Spleen (tissue), 11 donors: Measurements from ENCODE around the gene TAB2. TPM values are rescaled to one million over a fixed set of nuclear protein-coding genes. Genes with fewer than 3 reads are reported as not detected.

ENCODE experiments used
- DNase-seq: peaks from one replicate; pipeline ENCODE4 v3.0.0-alpha.2; 2020
- H3K27ac ChIP-seq, 8 donors: fragments of 200-600 bp; sonication (generic) in 7 of 8; 1 replicate in 4 of 8; 2 replicates in 4 of 8; pipeline versions ENCODE4 v1.5.0 to v1.8.0; 2016 to 2021; ENCODE audit warnings: inconsistent platforms in 4 of 8, mild to moderate bottlenecking in 4 of 8, moderate library complexity in 1 of 8
- H3K27me3 ChIP-seq, 7 donors: fragments of 200-600 bp; sonication (generic) in 6 of 7; replicated peaks in 1 of 7; 1 replicate in 4 of 7; 2 replicates in 3 of 7; pipeline versions ENCODE4 v1.5.0 to v1.8.0; 2016 to 2021; ENCODE audit warnings: inconsistent platforms in 3 of 7, mild to moderate bottlenecking in 1 of 7
- H3K36me3 ChIP-seq, 6 donors: fragments of 200-600 bp; sonication (generic) in 5 of 6; 1 replicate in 4 of 6; 2 replicates in 2 of 6; pipeline versions ENCODE4 v1.5.0 to v1.8.0; 2016 to 2021; ENCODE audit warnings: inconsistent platforms in 2 of 6
- H3K4me1 ChIP-seq, 6 donors: fragments of 200-600 bp; sonication (generic) in 5 of 6; 1 replicate in 3 of 6; 2 replicates in 3 of 6; pipeline versions ENCODE4 v1.5.0 to v1.8.0; 2016 to 2021; ENCODE audit warnings: inconsistent platforms in 3 of 6
- H3K4me3 ChIP-seq, 8 donors: fragments of 200-600 bp; sonication (generic) in 7 of 8; 1 replicate in 4 of 8; 2 replicates in 4 of 8; pipeline versions ENCODE4 v1.5.0 to v1.8.0; 2016 to 2021; ENCODE audit warnings: inconsistent platforms in 4 of 8, mild to moderate bottlenecking in 4 of 8, moderate library complexity in 2 of 8
- H3K9me3 ChIP-seq, 8 donors: fragments of 200-600 bp; sonication (generic) in 7 of 8; 1 replicate in 4 of 8; 2 replicates in 4 of 8; pipeline versions ENCODE4 v1.5.0 to v1.8.0; 2016 to 2021; ENCODE audit warnings: inconsistent platforms in 4 of 8
- CTCF ChIP-seq, 11 experiments: fragments of 200-600 bp in 7 of 11; fragments of 450-650 bp in 4 of 11; sonication (generic) in 4 of 11; IDR thresholded peaks in 8 of 11; conservative IDR thresholded peaks in 3 of 11; 1 replicate in 7 of 11; 2 replicates in 4 of 11; pipeline versions ENCODE4 v1.4.0 to v1.8.0; 2016 to 2021; ENCODE audit warnings: antibody characterized with exemption in 11 of 11, inconsistent platforms in 4 of 11, mild to moderate bottlenecking in 1 of 11
- POLR2A ChIP-seq, 3 donors: fragments of 450-650 bp; IDR thresholded peaks; one replicate each; pipeline ENCODE4 v1.5.1; 2017; ENCODE audit warnings: antibody characterized with exemption in 3 of 3, mild to moderate bottlenecking in 1 of 3
- POLR2AphosphoS5 ChIP-seq, 3 donors: sonication (generic); formaldehyde crosslinking; IDR thresholded peaks; one replicate each; pipeline ENCODE4 v1.5.1; 2017; ENCODE audit warnings: antibody characterized with exemption in 3 of 3
- WGBS, 5 donors: extraction: QIAGEN DNeasy Blood & Tissue Kit in 3 of 5; methylation state at CpG; one replicate each; pipeline versions ENCODE4 v1.1.5 to v1.1.7; 2013 to 2018; 5-methylcytosine and 5-hydroxymethylcytosine counted together
- intact Hi-C: fragments of 100-400 bp; cut with DNase I; formaldehyde crosslinking; loops from one replicate; pipeline ENCODE4 v1.15.0; 2023; ENCODE audit warnings: low total_unique reads
- polyA plus RNA-seq, 3 donors: library from polyadenylated mRNA; stranded (reverse); fragments of 200-250 nt; gene quantifications; one replicate each; pipeline ENCODE4 v1.2.1, GENCODE V29; 2013
- total RNA-seq, 7 donors: library from RNA; depleted of rRNA in 3 of 7; stranded (reverse); fragments of >200 nt in 3 of 7; fragmentation: NEBNext Ultra II Directional in 4 of 7; extraction: Animal tissue kit (Norgen Biotek cat#: 25700) in 4 of 7; gene quantifications; one replicate each; pipeline versions ENCODE4 v1.1.0 to v1.2.1, GENCODE V29; 2016 to 2021
- donor health status: healthy with polysubstance abuse.
- donor health status: DM: no; HTN: no; CAD: no; lungs with moderate emphysema.
- donor health status: DM: no; HTN: no; CAD: no.
- donor health status: Bipolar disorder and iron deficiency.
- donor health status: healthy.
- donor health status: DM: no; HTN: no; CAD: no.
- donor health status: DM: yes; HTN: yes; CAD: no.

The TAB2 gene
- total and polyA plus RNA-seq, 10 donors, result 15.4 to 84.1 (median 70.9) TPM

GRCh38 chr6:149277621-149278020 is 39.9 kb upstream of the TAB2 start:
- peaks cover 0 to 21% (median 19%) of the 10 kb centered on the region in 6 donors for H3K4me1 ChIP-seq
- no peak for DNase-seq
- no peak for TF ChIP-seq POLR2A (IDR thresholded peaks at IDR 0.05)
- TF ChIP-seq CTCF (IDR thresholded peaks at IDR 0.05 in 8 of 11, conservative IDR thresholded peaks at IDR 0.05 in 3 of 11), result no peak
- H3K9me3 ChIP-seq, result no peaks in the 10 kb centered on the region
- H3K27me3 ChIP-seq, result no peaks in the 10 kb centered on the region
- no peaks in the 10 kb centered on the region for H3K36me3 ChIP-seq
- intact Hi-C loops, result no loop called here
- no peak overlapping the region for H3K27ac ChIP-seq
- no peak overlapping the region for H3K4me3 ChIP-seq

- H3K27ac ChIP-seq, result no peak overlapping the region
- H3K4me3 ChIP-seq, result no peak overlapping the region
- no peaks in the 10 kb centered on the region for H3K27me3 ChIP-seq
- intact Hi-C loops, result no loop called here
- peaks cover 0 to 7% (median 5%) of the 10 kb centered on the region in 6 donors for H3K4me1 ChIP-seq
- no peaks in the 10 kb centered on the region for H3K36me3 ChIP-seq
- TF ChIP-seq POLR2AphosphoS5 (IDR thresholded peaks at IDR 0.05), result no peak
- TF ChIP-seq CTCF (IDR thresholded peaks at IDR 0.05 in 8 of 11, conservative IDR thresholded peaks at IDR 0.05 in 3 of 11), result no peak
- no peak for TF ChIP-seq POLR2A (IDR thresholded peaks at IDR 0.05)
- WGBS, 5 donors, result 40 to 86% (median 58%) methylated on average over 1 of the region's 1 CpG
- no peaks in the 10 kb centered on the region for H3K9me3 ChIP-seq
- no peak for DNase-seq
Measured at GRCh38 chr6:149278997-149279396, 38.5 kb upstream of the TAB2 start.

GRCh38 chr6:149284904-149285303 is 32.6 kb upstream of the TAB2 start:
- Histone ChIP-seq H3K4me3 (no peak overlapping the region), H3K27me3 (no peaks in the 10 kb centered on the region), H3K4me1 (no peaks in the 10 kb centered on the region), H3K9me3 (no peaks in the 10 kb centered on the region), H3K27ac (no peak overlapping the region), H3K36me3 (no peaks in the 10 kb centered on the region)
- 75 to 84% (median 79%) methylated on average over 3 of the region's 3 CpGs for WGBS, 5 donors
- DNase-seq, result no peak
- intact Hi-C loops, result no loop called here
- no peak for TF ChIP-seq POLR2A (IDR thresholded peaks at IDR 0.05)
- no peak for TF ChIP-seq POLR2AphosphoS5 (IDR thresholded peaks at IDR 0.05)
- TF ChIP-seq CTCF (IDR thresholded peaks at IDR 0.05 in 8 of 11, conservative IDR thresholded peaks at IDR 0.05 in 3 of 11), result no peak

GRCh38 chr6:149285626-149286025 is 31.9 kb upstream of the TAB2 start:
- no peak for DNase-seq
- no peak overlapping the region for H3K27ac ChIP-seq
- no peaks in the 10 kb centered on the region for H3K36me3 ChIP-seq
- TF ChIP-seq POLR2A (IDR thresholded peaks at IDR 0.05) (no peak), POLR2AphosphoS5 (IDR thresholded peaks at IDR 0.05) (no peak), CTCF (IDR thresholded peaks at IDR 0.05 in 8 of 11, conservative IDR thresholded peaks at IDR 0.05 in 3 of 11) (no peak)
- no peak overlapping the region for H3K4me3 ChIP-seq
- H3K9me3 ChIP-seq, result no peaks in the 10 kb centered on the region
- H3K27me3 ChIP-seq, result no peaks in the 10 kb centered on the region
- intact Hi-C loops, result no loop called here
- 44 to 98% (median 95%) methylated on average over 6 of the region's 6 CpGs for WGBS, 5 donors
- H3K4me1 ChIP-seq, result no peaks in the 10 kb centered on the region
